Mesenteric fat pad (tissue), 1 donor: Measurements from ENCODE around the gene RECQL5. TPM values are rescaled to one million over a fixed set of nuclear protein-coding genes. Genes with fewer than 3 reads are reported as not detected.

ENCODE experiments used
- DNase-seq: peaks from one replicate; pipeline ENCODE4 v3.0.0-alpha.2; 2020; ENCODE audit warnings: low spot score
- total RNA-seq: library from RNA; stranded (reverse); fragmentation: NEBNext Ultra II Directional; extraction: Animal tissue kit (Norgen Biotek cat#: 25700); gene quantifications from one replicate; pipeline ENCODE4 v1.2.1, GENCODE V29; 2021
- donor health status: DM: yes; HTN: yes; CAD: no.

Gene RECQL5
- total RNA-seq, 1 donor from 2014 or later, result 12.7 TPM

DNA sequence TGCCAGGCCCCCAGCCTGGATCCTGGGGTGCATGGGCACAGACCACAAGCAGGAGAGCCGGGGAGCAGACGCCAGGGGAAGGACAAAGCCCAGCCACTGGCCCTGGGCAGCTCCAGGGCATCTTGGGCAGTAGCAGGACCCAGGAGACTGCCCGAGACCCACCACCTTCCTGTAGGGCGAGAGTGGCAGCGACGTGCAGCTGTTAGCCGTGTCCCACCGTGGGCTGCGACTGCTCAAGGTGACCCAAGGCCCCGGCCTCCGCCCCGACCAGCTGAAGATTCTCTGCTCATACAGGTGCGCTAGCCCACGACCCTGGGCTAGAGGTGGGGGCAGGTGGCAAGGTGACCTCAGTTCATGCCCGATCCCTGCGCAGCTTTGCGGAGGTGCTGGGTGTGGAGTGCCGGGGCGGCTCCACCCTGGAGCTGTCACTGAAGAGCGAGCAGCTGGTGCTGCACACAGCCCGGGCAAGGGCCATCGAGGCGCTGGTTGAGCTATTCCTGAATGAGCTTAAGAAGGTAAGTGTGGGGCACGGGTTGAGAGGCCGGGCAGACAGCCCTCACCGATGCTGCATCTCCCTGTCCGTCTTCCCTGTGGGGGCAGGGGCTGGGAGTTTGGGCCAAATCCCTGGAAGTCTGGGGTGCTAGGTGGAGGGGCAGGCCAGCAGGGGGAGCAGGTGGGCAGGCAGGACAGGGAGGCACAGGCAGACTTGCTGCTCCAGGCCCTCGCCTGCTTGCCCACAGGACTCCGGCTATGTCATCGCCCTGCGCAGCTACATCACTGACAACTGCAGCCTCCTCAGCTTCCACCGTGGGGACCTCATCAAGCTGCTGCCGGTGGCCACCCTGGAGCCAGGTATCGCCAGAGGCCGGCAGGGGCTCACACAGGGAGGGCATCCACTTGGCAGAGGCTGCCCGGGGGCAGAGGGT, 47.2 kb downstream of the RECQL5 start:
- DNase-seq, result no peak

GRCh38 chr17:75617675-75618074, 49.3 kb downstream of the RECQL5 start:
- DNase-seq, result no peak

DNA sequence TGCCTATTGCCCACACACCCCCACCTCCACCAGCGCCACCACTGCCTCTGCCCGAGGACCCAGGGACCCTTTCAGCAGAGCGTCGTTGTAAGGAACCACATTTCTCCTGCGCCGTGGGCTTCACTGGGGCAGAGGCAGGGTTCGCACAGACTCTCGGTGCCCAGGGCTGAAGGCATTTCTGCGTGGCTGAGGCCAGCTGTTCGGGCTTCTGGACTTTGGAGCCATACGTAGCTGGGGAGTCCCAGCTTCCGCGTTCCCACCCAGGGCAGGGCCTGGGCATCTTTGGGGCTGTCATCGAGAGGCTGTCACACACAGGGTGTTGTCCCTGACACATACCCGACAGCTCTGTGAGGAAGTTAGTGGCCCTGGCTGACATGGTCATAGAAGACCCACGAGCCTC, 49.7 kb downstream of the RECQL5 start:
- no peak for DNase-seq

GRCh38 chr17:75616521-75617122, 50.3 kb downstream of the RECQL5 start:
- no peak for DNase-seq

DNA sequence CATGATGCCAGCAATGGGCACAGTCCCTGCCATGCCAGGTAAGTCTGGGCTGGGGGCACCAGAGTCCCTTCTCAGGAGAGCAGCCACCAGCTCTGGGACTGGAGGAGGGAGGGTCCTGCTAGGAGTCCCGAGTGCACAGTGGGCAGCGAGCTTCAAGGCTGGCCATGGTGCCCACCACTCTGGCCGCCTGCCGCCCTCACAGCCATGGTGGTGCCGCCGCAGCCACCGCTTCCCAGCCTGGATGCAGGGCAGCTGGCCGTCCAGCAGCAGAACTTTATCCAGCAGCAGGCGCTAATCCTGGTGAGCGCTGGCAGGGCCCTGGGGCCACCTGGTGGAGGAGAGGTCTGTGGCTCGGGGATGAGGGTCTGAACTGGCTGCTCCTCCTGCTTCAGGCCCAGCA, 51.7 kb downstream of the RECQL5 start:
- no peak for DNase-seq

- no peak for DNase-seq
Measured at GRCh38 chr17:75614556-75615270, 52.2 kb downstream of the RECQL5 start.

GRCh38 chr17:75614006-75614405, 52.9 kb downstream of the RECQL5 start:
- no peak for DNase-seq

GRCh38 chr17:75612906-75613626, 53.9 kb downstream of the RECQL5 start:
- no peak for DNase-seq

GRCh38 chr17:75611851-75612429, 55.0 kb downstream of the RECQL5 start:
- no peak for DNase-seq

- no peak for DNase-seq
Measured at GRCh38 chr17:75610103-75610984, 56.6 kb downstream of the RECQL5 start.

- no peak for DNase-seq
Measured at GRCh38 chr17:75607086-75607485, 59.9 kb downstream of the RECQL5 start.

DNA sequence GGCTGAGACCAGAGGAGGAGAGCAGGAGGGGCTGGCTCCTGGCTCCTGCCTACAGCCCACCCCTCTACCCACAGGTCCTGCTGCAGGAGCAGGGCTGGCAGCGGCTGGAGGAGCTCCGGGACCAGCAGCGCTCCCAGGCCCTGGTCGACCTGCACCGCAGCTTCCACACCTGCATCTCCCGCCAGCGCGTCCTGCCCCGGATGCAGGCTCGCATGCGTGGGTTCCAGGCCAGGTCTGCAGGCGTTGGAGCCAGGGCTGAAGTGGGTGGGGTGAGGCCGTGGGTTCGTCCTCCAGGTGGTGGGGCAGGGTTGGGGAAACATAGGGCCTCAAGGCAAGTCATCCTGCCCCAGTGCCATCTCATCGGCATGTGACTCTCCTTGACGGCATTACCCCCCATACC, 61.2 kb downstream of the RECQL5 start:
- no peak for DNase-seq

DNA sequence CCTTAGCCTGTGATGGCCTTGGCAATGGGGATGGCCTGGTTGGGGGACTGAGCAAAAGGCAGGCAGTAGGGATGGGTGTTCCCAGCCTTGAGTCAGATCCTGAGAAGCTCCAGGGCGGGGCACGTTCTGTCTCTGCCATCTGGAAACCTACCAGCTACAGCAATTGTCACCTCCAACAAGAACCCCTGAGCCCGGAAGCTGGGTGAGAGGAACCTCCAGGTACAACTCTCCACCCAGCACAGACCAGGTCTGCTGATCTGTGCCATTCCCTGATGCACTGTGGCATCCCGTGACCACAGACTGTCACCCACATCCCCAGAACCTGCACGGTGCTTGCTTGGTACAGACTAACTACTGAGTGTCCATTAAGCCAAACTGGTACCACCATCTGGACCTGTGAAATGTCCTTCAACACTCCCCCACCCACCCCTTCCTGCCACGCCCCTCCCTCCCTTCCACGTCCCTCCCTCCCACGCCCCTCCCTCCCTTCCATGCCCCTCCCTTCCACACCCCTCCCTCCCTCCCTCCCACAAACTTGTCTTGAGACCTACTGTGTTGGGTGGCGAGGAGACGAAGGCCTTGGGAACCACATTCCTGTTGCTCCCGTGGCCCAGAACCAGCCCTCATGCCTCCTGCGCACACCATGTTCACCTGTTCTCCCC, 62.8 kb downstream of the RECQL5 start:
- DNase-seq, result no peak

DNA sequence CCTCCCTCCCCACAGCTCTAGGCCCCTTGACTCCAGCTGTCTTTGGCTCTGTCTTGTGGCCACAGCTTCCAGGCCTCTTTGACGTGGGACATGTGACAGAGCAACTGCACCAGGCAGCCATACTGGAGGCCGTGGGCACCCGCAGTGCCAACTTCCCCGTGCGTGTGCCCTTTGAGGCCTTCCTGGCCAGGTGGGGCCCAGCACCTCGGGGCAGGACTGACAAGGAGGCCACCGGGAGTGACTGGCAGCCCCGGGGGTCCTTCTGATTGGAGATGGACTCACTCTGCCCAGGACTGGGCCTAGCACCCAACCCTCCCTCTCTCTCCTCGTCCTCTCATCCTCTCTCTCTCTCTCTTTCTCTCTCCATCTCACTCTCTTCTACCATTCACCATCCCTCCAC, 63.8 kb downstream of the RECQL5 start:
- no peak for DNase-seq

DNA sequence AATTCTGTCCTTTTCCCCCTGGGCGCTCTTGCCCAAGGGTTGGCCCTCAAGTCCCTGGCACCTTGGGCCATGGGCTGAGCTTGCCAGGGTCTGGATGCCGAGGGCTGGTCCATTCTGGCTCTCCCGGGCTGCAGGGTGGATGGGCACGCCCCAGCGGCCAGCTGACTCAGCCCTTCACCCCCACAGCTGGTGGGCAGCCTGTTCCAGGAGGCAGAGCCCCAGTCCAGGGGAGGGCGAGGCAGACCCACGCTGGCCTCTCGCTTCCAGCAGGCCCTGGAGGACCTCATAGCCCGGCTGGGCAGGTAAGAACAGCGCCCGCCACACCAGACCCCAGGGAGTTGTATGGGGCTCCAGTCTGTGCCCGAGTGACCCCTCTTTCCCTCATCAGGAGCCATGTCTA, 64.3 kb downstream of the RECQL5 start:
- no peak for DNase-seq

DNA sequence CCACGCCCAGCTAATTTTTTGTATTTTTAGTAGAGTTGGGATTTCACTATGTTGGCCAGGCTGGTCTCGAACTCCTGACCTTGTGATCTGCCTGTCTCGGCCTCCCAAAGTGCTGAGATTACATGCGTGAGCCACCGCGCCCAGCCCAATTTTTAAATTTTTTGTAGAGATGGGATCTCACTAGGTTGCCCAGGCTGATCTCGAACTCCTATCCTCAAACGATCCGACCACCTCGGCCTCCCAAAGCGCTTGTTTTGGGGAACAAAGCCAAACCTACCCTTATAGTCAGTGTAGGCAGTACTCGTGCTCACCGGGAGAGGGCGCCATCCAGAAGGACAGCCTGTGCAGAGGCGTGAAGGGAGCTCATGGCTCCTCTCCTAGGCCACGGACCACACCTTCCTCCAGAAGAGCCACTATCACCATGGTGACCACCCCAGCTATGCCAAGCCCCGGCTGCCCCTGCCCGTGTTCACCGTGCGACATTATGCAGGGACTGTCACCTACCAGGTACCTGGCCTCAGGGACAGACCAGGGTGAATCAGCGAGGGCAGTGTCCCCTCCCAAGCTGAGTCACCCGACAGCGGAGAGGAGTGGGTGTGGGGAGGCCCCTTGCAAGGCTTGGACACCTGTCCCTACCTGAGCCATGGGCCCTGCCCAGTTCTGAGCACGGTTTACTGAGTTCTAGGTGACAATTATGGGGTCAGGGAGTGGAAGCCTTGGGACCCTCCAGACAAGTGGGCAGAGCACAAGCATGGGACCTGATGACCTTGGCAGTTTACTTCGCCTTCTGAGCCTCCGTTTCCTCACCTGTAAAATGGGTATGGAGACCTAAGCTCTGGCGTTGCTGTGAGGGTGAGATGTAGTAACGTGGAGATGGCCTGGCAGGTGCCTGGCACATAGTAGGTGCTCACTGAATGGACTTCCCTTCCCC, 65.6 kb downstream of the RECQL5 start:
- DNase-seq, result no peak

DNA sequence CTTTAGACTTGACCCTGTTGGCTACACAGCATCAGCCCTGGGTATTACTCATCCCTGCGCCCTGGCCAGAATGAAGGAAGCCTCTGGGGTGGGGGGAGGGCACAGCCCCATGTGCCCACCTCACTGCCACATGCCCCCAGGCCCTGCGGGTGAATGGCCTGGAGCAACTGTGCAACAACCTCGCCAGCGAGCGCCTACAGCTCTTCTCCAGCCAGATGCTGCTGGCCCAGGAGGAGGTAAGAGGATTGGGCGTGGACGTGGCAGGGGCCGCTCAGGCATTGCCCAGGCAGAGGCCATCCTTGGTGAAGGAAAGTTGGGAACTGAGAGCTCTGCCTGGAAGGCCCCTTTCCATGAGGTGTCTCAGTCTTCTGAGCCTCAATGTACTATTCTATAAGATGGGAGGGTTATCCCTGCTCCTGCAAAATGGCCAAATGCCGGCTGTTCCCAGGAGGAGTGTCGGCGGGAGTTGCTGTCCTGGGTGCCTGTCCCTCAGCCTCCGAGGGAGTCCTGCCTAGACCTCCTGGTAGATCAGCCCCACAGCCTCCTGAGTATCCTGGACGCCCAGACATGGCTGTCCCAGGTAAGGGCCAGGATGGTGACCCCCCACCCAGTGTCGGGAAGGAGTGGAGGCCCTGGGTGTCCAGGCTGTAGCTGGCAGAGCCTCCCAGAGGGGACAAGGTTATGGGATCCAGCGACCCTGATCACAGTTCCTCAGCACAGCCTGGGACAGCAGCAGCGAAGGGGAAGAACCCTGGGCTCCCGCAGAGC, 70.5 kb downstream of the RECQL5 start:
- DNase-seq, result no peak

- DNase-seq, result no peak
Measured at GRCh38 chr17:75595920-75596313, 71.0 kb downstream of the RECQL5 start.
